Activated gamma-delta T cell treated with anti-CD3 and anti-CD28 coated beads, Interleukin-2, amount 50 U/mL, for 16 hours (primary cell): ENCODE data around the gene UBE2R2.

Source experiments
- DNase-seq: peaks from one replicate; pipeline ENCODE4 v3.0.0-alpha.2; 2020; ENCODE audit warnings: low read depth

Gene UBE2R2

DNA sequence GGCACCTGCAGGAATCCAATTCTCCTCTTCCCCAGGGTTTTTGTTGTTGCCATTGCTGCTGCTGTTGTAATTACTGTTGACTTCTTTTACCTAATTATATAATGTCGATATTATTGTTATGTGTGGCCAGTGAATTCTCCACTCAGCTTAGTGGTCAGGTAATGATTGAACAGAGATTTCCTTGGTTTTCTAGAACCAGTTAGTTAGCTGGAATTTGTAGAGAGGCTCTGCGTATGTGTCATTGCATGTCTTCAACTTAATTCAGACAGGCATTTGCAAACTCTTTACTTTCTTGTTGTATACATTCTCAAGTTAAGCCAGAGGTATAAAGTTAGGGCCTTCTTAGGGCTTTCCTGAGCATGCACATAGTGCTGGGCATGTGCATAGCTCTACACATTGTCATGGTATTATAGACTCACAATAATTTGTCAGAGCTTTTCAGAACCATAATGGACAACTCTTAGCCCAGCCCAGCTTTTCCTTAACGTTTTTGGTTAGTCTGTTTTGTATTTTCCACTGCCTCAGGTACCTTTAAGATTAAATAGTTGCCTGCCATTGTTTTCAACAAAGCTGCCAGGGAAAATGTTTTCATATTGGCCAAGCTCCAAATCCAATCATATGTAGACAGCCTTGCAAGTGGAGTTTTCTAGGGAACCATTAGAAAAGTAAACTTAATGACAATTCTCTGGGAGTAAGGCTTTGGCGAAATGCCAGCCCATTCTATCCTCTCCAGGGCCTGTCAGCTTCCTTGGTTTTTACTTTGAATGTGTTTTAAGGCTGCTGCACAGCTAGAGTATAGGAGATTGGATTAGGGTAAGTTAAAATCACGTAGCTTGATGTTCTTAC, 68.1 kb downstream of the UBE2R2 start:
- DNase-seq = no peak

DNA sequence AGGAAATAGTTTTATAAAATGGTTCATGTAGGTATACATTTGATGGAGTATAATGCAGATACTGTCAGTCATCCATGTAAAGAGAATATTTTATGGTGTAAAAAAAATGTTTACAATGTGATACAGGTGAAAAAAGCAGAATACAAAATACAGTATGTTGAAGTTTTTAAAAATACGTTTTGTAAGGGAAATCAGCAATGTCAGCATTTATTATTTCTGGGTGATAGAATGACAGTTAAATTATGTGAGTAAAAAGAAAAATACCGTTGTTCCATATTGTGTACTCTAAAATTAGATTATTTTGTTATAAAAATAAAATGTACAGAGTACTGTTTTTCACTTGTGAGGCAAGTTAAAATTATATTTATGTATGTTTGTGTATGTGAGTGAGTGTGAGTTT, 69.0 kb downstream of the UBE2R2 start:
- no peak for DNase-seq

DNA sequence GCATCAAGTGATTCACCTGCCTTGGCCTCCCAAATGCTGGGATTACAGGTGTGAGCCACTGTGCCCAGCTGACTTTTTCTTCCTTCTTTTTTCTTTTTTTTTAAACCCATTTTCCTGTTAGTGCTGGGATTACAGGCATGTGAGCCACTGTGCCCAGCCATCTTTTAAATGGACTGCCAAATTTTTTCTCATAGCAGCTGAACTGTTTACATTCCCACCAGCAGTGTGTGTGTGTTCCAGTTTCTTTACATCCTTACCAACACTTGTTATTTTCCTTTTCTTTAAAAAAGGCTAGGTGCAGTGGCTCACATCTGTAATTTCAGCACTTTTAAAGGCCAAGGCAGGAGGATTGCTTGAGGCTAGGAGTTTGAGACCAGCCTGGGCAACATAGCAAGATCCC, 76.9 kb downstream of the UBE2R2 start:
- DNase-seq = no peak

DNA sequence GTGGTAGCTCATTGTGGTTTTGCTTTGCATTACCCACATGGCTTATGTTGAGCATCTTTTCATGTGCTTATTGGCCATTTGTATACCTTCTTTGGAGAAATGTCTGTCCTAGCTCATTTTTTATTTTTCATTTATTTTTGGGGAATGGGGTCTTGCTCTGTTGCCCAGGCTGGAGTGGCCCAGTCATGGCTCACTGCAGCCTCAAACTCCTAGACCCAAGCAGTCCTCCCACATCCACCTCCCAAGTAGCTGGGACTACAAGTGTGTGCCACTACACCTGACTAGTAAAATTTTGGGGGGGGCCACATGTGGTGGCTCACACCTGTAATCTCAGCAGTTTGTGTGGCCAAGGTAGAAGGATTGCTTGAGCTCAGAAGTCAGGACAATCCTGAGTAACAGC, 77.4 kb downstream of the UBE2R2 start:
- no peak for DNase-seq

DNA sequence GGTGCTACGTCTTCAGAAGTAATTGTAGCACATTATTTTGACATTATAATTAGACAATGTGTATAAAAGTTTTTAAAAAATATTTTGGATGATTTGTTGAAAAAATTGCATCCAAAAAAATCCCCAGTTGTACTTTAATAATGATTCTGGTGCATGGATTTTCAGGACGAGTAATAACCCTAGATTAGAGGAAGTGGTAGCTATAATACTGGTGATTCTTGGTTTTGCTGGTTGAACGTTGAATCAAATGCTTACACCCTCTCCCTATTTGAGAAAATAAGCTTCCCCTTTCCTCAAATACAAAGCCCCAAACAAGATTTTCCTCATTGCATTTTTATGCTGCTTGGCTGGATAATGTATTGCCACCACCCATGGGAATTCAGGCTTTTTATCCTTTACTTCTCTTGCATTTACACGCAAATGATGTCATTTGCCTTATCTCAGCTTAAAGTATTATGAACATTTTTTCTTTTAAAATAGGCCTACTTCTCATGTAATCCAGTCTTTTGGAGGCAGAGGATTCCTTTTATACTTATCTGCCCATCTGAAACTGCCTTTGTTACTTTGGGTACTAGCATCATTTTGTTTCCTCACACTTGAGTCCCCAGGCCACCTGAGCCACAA, 86.3 kb downstream of the UBE2R2 start:
- DNase-seq = no peak

DNA sequence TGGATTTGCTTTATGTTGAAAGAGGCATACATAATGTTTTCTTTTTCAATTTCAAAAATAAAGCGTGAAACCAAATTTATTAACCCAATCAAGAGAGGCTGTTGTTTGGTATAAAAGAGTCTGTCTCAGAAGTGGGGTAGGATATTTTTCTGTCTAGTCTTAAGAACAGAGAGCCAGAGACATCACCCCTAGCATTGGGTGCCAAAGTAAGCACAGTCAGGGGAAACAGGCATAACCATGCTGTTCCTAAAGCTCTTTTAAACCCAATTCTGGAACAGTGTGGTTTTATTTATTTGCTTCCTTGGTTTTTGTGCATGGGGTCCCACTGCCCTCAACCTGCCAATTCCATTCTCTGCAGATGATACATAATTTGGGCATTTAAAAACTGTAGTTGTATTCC, 88.2 kb downstream of the UBE2R2 start:
- no peak for DNase-seq

DNA sequence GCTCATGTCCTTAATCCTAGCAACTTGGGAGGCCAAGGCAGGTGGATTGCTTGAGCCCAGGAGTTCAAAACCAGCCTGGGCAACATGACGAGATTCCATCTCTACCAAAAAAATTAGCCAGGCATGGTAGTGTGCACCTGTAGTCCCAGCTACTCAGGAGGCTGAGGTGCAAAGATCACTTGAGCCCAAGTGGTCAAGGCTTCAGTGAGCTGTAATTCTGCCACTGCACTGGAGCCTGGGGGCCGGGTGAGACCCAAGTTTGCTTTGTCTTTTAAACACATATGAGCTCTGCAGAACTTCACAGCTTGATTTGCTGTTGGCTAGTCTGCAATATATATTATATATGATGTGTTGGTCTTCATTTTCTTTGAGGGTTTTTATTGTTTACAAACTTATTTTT, 89.8 kb downstream of the UBE2R2 start:
- no peak for DNase-seq

DNA sequence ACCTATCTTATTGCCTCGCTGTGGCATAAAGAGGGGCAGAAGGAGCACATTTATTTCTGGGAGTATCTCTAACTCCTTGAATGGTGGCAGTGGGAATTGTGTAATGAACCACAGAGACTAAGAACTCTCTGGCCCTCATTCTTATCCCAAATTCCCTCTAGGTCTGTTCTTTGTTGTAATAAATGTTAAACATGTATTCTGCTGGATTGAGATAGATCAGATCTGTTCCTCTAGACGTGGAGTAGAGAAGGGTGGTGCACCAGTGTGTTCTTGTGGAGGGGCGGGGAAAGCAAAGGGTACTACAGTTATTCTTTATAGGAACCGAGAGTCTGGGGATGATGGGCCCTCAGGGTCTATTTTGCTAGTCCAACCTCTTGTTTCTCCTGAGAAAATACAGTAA, 90.4 kb downstream of the UBE2R2 start:
- no peak for DNase-seq

DNA sequence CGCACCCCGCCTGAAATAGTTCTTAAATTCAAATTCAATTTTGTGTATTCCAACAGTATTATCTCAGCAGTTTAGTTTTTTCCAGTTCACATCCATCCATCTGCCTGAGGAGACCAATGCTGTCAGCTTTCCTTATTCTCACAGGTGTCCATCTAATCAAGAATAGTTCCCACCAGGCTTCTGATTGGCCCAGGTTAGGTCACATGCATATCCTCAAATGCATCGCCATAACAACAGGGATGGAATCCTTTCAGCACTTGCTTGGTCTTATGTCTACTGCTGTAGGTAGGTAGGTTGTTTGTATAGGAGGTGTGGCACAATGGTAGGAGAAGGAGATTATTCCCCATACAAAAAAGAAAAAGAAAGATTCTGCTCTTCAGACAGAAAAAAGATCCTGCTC, 91.2 kb downstream of the UBE2R2 start:
- DNase-seq = no peak

DNA sequence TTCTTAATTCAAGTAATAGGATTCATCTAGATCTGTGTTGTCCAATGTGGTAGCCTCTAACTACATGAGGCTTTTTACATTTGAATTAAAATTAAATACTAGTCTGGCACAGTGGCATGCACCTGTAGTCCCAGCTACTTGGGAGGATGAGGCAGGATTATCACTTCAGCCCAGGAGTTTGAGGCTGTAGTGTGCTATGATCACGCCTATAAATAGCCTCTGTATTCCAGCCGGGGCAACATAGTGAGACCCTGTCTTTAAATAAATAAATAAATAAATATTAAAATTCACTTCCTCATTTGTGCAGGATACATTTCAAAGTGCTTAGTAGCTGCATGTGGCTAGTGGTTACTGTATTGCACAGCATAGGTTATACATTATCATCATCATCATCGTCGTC, 91.8 kb downstream of the UBE2R2 start:
- DNase-seq = no peak

DNA sequence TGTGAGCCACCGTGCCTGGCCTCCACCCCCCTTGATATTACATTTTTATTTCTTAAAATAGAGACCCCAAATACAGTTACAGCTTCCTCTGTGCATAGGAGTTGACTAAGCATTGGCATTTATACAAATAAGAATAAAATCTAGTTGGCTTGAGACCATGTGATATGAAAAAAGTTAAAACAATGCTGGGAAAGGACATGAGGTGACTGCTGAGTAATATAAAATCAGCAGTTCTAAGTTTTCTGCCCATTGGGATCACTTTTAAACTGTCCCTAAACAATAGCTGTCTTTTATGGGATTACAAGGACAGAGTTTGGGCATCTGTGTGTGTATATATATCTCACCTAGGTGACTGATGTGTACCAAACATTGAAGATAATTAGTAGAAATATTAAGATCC, 96.6 kb downstream of the UBE2R2 start:
- no peak for DNase-seq

DNA sequence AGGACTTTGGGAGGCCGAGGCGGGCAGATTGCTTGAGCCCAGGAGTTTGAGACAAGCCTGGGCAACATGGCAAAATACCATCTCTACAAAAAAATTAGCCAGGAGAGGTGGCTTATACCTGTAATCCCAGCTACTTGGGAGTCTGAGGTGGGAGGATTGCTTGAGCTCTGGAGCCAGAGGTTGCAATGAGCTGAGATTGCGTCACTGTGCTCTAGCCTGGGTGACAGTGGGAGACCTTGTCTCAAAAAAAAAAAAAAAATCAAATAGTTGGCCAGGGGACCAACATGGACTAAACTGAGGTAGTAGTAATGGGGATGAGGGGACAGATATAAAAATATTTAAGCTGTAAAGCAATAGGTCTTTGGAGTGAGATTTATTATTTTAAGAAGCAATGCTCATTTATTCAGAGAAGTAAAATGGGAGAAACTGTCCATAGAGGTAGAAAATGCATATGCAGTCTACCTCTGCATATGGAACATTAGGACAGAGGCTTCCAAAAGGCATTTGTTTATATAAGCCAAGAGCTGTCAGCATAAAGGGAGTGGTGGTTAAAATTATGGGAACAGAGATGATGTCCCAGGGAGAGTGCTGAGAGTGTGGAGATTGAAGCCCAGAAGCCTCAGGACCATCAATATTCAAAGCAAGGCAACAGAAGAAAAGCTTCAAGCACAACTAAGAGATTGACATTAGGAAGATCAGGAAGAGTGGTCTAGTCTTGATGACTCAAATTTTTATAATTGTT, 98.1 kb downstream of the UBE2R2 start:
- DNase-seq = no peak

DNA sequence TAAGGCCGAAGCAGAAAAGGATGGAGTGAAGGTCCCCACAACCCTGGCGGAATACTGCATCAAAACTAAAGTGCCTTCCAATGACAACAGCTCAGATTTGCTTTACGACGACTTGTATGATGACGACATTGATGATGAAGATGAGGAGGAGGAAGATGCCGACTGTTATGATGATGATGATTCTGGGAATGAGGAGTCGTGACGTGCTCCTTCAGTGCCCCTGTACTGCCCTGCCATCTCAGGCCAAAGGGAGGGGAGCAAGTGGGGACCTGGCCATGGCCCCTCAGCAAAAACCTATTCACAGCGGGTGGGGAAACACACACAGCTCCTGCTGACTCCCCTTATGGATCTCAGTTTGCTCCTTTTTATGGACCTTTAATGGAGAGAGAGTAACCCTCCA, 100.1 kb downstream of the UBE2R2 start:
- no peak for DNase-seq

DNA sequence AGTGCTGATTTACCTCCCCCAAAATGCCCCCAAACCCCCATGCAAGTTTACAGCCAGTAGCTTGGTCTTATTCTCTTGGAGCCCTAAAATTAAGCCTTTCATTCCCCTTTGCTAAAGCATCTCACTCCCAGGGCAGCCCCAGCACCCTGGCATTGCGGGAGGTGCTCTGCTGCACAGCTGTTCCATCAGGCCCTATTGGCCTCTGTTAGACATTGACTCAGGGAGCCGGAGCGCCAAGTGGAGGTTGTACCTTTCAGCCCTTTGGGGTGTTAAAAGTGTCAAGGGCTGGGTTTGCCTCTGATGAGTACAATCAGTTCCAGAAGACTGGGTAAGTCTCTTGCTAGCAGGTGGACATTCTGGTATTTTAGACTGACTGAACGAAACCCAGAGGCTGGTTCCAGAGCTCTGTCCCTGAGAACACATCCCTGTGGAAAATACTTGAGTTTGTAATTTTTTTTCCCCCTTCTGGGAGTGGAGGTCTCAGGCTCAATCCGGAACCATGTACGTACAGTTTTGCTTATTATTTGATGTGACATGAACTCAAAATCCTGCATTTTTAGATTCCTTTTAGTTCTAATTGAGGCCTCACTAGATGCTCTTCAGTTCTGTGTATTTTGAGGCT, 102.4 kb downstream of the UBE2R2 start:
- no peak for DNase-seq

DNA sequence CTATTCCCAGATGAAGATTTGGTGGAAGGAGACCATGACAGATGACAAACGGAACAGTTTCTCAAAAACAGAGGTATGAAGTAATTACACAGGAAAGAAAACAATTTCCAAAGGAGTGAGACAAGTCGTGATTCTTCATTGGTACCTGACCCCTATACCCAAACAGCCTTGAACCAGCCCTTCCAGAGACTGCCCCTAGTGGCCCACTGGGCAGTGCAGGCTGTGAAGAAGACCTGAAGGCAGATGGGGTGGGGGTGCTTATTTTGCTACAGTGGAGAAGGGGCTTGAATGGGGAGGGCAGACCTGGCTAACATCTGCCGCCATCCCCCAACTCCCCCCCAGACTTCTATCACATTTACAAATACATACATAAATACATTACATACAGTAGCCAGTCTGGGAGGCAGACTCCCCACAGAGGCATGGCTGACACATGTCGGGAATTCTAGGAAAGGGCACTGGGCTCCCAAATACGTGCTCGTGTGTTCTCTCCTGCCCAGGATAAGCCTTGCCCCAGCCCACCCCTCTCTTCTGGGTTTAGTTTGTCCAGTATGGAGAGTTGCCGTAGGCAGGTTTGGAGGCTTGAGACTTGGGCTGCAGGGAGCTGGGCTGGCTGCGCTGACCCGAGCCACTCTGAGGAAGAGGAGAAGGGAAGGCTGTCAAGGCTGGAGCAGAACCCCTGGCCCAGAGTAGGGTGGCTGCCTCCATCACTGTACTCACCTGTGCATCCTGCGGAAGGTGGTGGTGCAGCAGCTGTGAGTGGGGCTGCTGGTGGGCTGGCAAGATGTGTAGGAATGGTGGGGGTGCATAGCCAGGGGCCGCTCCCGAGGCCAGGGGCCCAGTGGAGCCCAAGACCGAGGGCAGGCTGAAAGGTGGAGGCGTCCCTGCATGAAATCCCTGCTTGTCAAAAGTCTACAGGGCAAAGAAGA, 105.3 kb downstream of the UBE2R2 start:
- no peak for DNase-seq

DNA sequence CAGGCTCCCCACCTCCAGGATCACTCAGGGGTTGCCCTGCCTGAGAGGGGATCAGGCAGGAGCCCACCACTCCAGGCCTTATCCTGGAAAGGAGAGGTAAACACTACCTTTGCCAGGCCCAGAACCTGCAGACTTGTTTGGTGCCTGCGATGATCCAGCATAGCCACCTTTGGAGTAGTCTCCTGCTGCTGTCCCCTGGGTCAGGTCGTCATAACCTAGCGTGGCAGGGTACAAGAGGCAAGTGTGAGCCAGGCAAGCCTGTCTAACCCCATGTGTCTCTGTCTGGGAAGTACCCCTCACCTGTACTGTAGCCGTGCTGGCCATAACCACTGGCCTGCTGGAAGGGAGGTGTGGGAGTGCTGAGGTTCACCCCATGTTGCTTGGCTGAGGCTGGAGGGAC, 106.1 kb downstream of the UBE2R2 start:
- DNase-seq = no peak

DNA sequence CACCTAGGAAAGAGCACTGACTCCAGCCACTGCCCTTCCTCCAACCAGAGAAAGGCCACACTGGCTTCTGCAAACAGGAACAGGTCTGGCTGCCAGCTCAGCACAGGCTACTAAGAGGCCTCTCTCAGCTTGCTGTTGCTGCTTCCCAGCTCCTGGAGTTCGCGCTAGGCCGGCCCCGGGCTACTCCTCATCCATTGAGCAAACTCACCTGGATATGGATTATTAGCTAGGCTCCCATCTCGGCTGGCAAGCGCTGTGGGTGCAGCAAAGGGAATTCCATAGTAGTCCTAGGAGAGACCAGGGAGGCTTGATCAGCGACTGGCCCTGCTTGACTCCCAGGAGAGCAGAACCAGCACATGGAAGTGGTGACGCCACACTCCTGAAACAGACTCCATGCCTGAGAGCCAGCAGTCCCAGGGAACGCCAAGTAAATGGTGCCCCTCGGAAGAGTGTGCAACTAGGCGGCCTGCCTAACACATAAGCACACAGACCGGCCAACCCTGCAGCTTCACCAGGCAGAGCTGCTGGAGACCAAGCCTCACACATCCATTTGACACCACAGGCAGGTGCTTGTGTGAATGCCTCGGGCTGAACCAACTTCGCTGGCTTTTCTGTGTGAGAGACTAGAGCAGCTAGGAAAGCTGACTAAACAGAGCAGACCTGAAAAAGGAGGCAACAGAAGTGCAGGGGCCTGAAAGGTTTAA, 107.2 kb downstream of the UBE2R2 start:
- no peak for DNase-seq

DNA sequence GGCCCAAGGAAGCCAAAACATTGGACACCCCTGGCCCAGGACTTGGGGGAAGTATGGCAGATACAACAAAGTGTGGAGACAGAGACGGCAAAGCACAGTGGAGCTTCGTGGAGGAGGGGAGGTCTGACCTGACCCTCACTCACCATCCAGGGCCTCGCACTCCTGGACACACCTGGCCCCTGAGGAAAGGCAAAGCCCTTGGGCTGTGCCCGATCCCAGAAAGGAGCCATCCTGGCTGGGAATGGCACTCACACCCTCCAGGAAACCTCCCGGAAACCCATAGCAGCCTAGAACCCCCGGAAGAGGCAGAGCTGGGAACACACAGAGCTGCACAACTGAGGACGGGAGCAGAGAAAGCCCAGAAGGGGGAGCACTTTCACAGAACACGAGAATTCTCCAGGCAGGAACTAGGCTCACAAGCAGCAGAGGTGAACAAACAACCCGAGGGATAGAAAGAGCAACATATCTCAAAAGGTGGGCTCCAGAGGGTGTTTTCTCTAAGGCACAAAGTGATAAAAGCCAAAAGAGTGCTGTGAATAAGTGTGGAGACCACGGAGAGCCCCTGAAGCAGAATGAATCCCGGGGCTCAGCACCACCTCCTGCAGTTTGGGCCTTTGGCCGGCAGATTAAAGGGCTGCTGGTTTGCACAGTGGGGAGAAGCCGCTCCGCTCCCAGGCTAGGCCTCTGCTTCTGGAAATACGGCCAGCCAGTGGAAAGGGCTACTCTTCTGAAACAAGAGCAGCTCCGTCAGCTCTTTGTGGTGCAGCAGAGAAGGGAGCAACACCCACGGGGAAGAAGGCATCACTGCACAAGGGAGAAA, 108.2 kb downstream of the UBE2R2 start:
- DNase-seq = no peak

DNA sequence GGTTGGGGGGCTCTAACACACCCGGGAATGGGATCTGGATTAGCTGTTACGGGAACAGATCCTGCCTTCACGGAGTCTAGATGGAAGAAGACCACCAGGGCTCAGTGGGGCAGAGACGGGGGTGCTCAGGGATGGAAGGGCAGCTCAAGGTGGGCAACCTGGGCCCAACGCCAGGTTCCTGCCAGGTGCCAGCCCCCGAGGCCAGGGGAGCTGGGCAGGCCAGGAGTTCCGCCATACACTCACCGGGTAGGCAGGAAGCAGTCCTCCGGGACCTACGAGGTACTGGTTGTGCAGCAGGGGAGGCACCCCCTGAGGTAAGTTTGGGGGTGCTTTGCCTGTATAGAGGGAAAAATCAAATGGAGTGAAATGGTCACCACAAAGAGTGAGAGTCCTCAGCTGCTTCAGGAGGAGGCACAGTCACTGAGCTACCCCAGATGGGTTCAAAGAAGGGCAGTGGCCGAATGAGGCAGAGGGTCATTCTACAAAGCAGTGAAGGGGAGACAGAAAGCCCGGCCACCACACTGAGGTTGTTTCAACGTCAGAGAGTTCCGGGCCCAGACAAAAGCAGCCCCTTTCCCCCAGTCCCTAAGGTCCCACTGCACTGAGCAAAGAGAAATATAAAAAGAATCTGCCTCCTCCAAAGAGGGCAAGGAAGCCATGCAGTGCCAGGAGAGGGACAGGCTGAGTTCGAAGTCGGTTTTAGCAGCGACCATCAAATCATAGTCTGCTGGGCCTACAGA, 110.0 kb downstream of the UBE2R2 start:
- no peak for DNase-seq
